CD4-positive, alpha-beta memory T cell (primary cell): ENCODE data around the gene OSGIN1. TPM values are rescaled to one million over a fixed set of nuclear protein-coding genes. Genes with fewer than 3 reads are reported as not detected.
A peak's percentile ranks its signal among the peaks of the same experiment; 100 is the strongest.

ENCODE experiments used
- CTCF ChIA-PET: fragments of 350-600 bp; sonication (Branson Sonifier 250); formaldehyde crosslinking; loops from one replicate; lab custom pipeline; 2021; ENCODE audit warnings: inconsistent platforms; ENCODE audit not compliant: partially characterized antibody; lab: Charles Lee
- POLR2A ChIA-PET: fragments of 350-600 bp; sonication (Branson Sonifier 250); formaldehyde crosslinking; loops from one replicate; lab custom pipeline; 2021; ENCODE audit not compliant: partially characterized antibody; lab: Charles Lee
- DNase-seq, 5 donors: peaks; one replicate each; pipeline versions ENCODE4 v3.0.0 to v3.0.0-alpha.2; 2020 to 2022; ENCODE audit warnings: mixed read lengths in 1 of 5
- H3K27ac ChIP-seq: one replicate; pipeline ENCODE4 v1.7.0; 2013; ENCODE audit warnings: low read depth, low read length
- H3K27me3 ChIP-seq: 2 replicates; pipeline ENCODE4 v1.7.0; 2013; ENCODE audit warnings: mild to moderate bottlenecking, low read length, moderate library complexity; ENCODE audit not compliant: insufficient read depth
- H3K36me3 ChIP-seq: 2 replicates; pipeline ENCODE4 v1.7.0; 2013; ENCODE audit warnings: mild to moderate bottlenecking, low read length, moderate library complexity; ENCODE audit not compliant: insufficient read depth
- H3K4me1 ChIP-seq: 2 replicates; pipeline ENCODE4 v1.7.0; 2013; ENCODE audit warnings: mild to moderate bottlenecking, low read length, moderate library complexity; ENCODE audit not compliant: insufficient read depth
- H3K4me3 ChIP-seq, 2 donors: one replicate each; pipeline ENCODE4 v1.7.0; 2013; ENCODE audit warnings: low read length in 2 of 2, mild to moderate bottlenecking in 1 of 2
- H3K9me3 ChIP-seq, 2 donors: one replicate each; pipeline ENCODE4 v1.7.0; 2013; ENCODE audit warnings: low read length in 2 of 2, control low read depth in 1 of 2; ENCODE audit not compliant: control insufficient read depth in 1 of 2
- H3K27ac Mint-ChIP-seq, 7 donors: one replicate each; pipeline ENCODE4 v1.8.0; 2020 to 2021; ENCODE audit warnings: mixed read lengths in 7 of 7, mild to moderate bottlenecking in 6 of 7, inconsistent platforms in 3 of 7, moderate library complexity in 3 of 7
- H3K27me3 Mint-ChIP-seq, 2 donors: one replicate each; pipeline ENCODE4 v1.8.0; 2020 to 2021; ENCODE audit warnings: mixed read lengths in 2 of 2
- H3K36me3 Mint-ChIP-seq, 2 donors: one replicate each; pipeline ENCODE4 v1.8.0; 2020 to 2021; ENCODE audit warnings: mixed read lengths in 2 of 2, inconsistent platforms in 1 of 2, mild to moderate bottlenecking in 1 of 2
- H3K4me1 Mint-ChIP-seq, 4 donors: one replicate each; pipeline ENCODE4 v1.8.0; 2020 to 2021; ENCODE audit warnings: mixed read lengths in 4 of 4, mild to moderate bottlenecking in 1 of 4
- H3K4me3 Mint-ChIP-seq, 8 donors: one replicate each; pipeline ENCODE4 v1.8.0; 2020 to 2021; ENCODE audit warnings: mixed read lengths in 8 of 8, mild to moderate bottlenecking in 7 of 8, moderate library complexity in 6 of 8, inconsistent platforms in 3 of 8
- H3K9me3 Mint-ChIP-seq, 8 donors: one replicate each; pipeline ENCODE4 v1.8.0; 2020 to 2021; ENCODE audit warnings: mixed read lengths in 8 of 8, mild to moderate bottlenecking in 5 of 8, inconsistent platforms in 3 of 8, moderate library complexity in 1 of 8
- intact Hi-C: fragments of 100-400 bp; cut with micrococcal nuclease; formaldehyde crosslinking; loops from one replicate; pipeline ENCODE4 v1.15.1; 2023
- polyA plus RNA-seq, 2 donors: library from polyadenylated mRNA; unstranded; fragments of 300-500 nt; fragmentation: Illumina TruSeq; gene quantifications; one replicate each; pipeline ENCODE4 v1.2.3, GENCODE V29; 2021
- total RNA-seq, 2 experiments: library from RNA; stranded (reverse); gene quantifications; one replicate each; pipeline ENCODE4 v1.2.3, GENCODE V29; 2021

OSGIN1 gene
- total and polyA plus RNA-seq, 4 experiments from 2014 or later, result 0.28 to 1.2 (median 1.1) TPM; not detected in 1

GRCh38 chr16:83926726-83927397 is 26.2 kb upstream of the OSGIN1 start:
- intact Hi-C loops, result loop anchor here (1.0 kb wide), 1 partner anchor 101 kb away; no protein-coding TSS in a partner anchor
- peak overlapping the region in 1 of 7 donors; percentile 76 for H3K27ac Mint-ChIP-seq

GRCh38 chr16:83928341-83929055 is 24.5 kb upstream of the OSGIN1 start:
- H3K9me3 Mint-ChIP-seq, result no peaks in the 10 kb centered on the region
- peaks cover 0 to 4% of the 10 kb centered on the region in 2 donors for H3K36me3 Mint-ChIP-seq
- DNase-seq, result no peak
- no peaks in the 10 kb centered on the region for H3K27me3 ChIP-seq
- CTCF ChIA-PET, result interaction anchor here (1.9 to 6.0 kb wide), 4 partner anchors 8 to 259 kb away, joined by 5 to 38 read pairs (median 14); partner anchors contain the start of gene TAF1C
- no peak overlapping the region for H3K4me3 Mint-ChIP-seq
- H3K4me1 Mint-ChIP-seq, result peaks cover 2 to 4% (median 4%) of the 10 kb centered on the region in 4 donors
- POLR2A ChIA-PET, result no interaction called here
- H3K27ac ChIP-seq, result no peak overlapping the region
- intact Hi-C loops, result no loop called here
- no peak overlapping the region for H3K27ac Mint-ChIP-seq
- H3K4me3 ChIP-seq, result no peak overlapping the region
- no peaks in the 10 kb centered on the region for H3K9me3 ChIP-seq
- H3K4me1 ChIP-seq, result no peaks in the 10 kb centered on the region
- no peaks in the 10 kb centered on the region for H3K36me3 ChIP-seq
- H3K27me3 Mint-ChIP-seq, result no peaks in the 10 kb centered on the region

More at GRCh38 chr16:83926726-83927397, 26.2 kb upstream of the OSGIN1 start:
- no peaks in the 10 kb centered on the region for H3K27me3 Mint-ChIP-seq
- Histone ChIP-seq H3K27me3 (no peaks in the 10 kb centered on the region), H3K9me3 (no peaks in the 10 kb centered on the region), H3K36me3 (no peaks in the 10 kb centered on the region), H3K4me1 (no peaks in the 10 kb centered on the region), H3K27ac (no peak overlapping the region), H3K4me3 (no peak overlapping the region)
- peaks cover 2 to 4% (median 4%) of the 10 kb centered on the region in 4 donors for H3K4me1 Mint-ChIP-seq
- peak in 4 of 5 donors; percentile 27 to 41 (median 34) for DNase-seq
- POLR2A ChIA-PET, result no interaction called here
- H3K9me3 Mint-ChIP-seq, result no peaks in the 10 kb centered on the region
- H3K4me3 Mint-ChIP-seq, result no peak overlapping the region
- peaks cover 0 to 6% of the 10 kb centered on the region in 2 donors for H3K36me3 Mint-ChIP-seq
- CTCF ChIA-PET, result interaction anchor here (0.8 to 6.0 kb wide), 12 partner anchors 9 to 260 kb away, joined by 3 to 38 read pairs (median 3); partner anchors contain the start of gene TAF1C

- DNase-seq, result no peak
These were observed 23.1 kb upstream of the OSGIN1 start for GRCh38 chr16:83929811-83930555.

GRCh38 chr16:83930730-83931500 is 22.1 kb upstream of the OSGIN1 start:
- intact Hi-C loops, result no loop called here
- no peaks in the 10 kb centered on the region for H3K9me3 ChIP-seq
- DNase-seq, result no peak
- H3K27ac ChIP-seq, result no peak overlapping the region
- no peaks in the 10 kb centered on the region for H3K27me3 ChIP-seq
- no peak overlapping the region for H3K4me3 ChIP-seq
- no peaks in the 10 kb centered on the region for H3K36me3 ChIP-seq
- H3K27me3 Mint-ChIP-seq, result no peaks in the 10 kb centered on the region
- no peaks in the 10 kb centered on the region for H3K4me1 ChIP-seq
- no peaks in the 10 kb centered on the region for H3K36me3 Mint-ChIP-seq
- ChIA-PET POLR2A (no interaction called here), CTCF (no interaction called here)
- H3K4me3 Mint-ChIP-seq, result no peak overlapping the region
- no peak overlapping the region for H3K27ac Mint-ChIP-seq
- peaks cover 2 to 7% (median 3%) of the 10 kb centered on the region in 4 donors for H3K4me1 Mint-ChIP-seq
- no peaks in the 10 kb centered on the region for H3K9me3 Mint-ChIP-seq

More at GRCh38 chr16:83929811-83930555, 23.1 kb upstream of the OSGIN1 start:
- intact Hi-C loops, result no loop called here
- H3K4me1 ChIP-seq, result no peaks in the 10 kb centered on the region
- POLR2A ChIA-PET, result no interaction called here
- H3K36me3 ChIP-seq, result no peaks in the 10 kb centered on the region
- H3K27ac ChIP-seq, result no peak overlapping the region
- no peaks in the 10 kb centered on the region for H3K9me3 ChIP-seq
- CTCF ChIA-PET, result interaction anchor here (1.2 to 6.0 kb wide), 2 partner anchors 17 to 30 kb away, joined by 3 to 38 read pairs; no protein-coding TSS in a partner anchor
- Mint-ChIP-seq H3K27me3 (no peaks in the 10 kb centered on the region), H3K4me1 (peaks cover 2 to 7% (median 4%) of the 10 kb centered on the region in 4 donors), H3K27ac (no peak overlapping the region), H3K36me3 (no peaks in the 10 kb centered on the region), H3K9me3 (no peaks in the 10 kb centered on the region), H3K4me3 (no peak overlapping the region)
- H3K4me3 ChIP-seq, result no peak overlapping the region
- no peaks in the 10 kb centered on the region for H3K27me3 ChIP-seq

GRCh38 chr16:83931556-83931955 is 21.5 kb upstream of the OSGIN1 start:
- Mint-ChIP-seq H3K4me1 (peaks cover under 1 to 5% (median 1%) of the 10 kb centered on the region in 4 donors), H3K9me3 (no peaks in the 10 kb centered on the region), H3K27me3 (no peaks in the 10 kb centered on the region), H3K4me3 (no peak overlapping the region), H3K36me3 (no peaks in the 10 kb centered on the region), H3K27ac (no peak overlapping the region)
- H3K27me3 ChIP-seq, result no peaks in the 10 kb centered on the region
- H3K4me3 ChIP-seq, result no peak overlapping the region
- ChIA-PET POLR2A (no interaction called here), CTCF (no interaction called here)
- no peaks in the 10 kb centered on the region for H3K36me3 ChIP-seq
- DNase-seq, result no peak
- intact Hi-C loops, result no loop called here
- H3K27ac ChIP-seq, result no peak overlapping the region
- no peaks in the 10 kb centered on the region for H3K4me1 ChIP-seq
- no peaks in the 10 kb centered on the region for H3K9me3 ChIP-seq

- Histone ChIP-seq H3K4me1 (no peaks in the 10 kb centered on the region), H3K4me3 (no peak overlapping the region), H3K27ac (no peak overlapping the region), H3K27me3 (no peaks in the 10 kb centered on the region), H3K9me3 (no peaks in the 10 kb centered on the region), H3K36me3 (no peaks in the 10 kb centered on the region)
- DNase-seq, result no peak
- H3K36me3 Mint-ChIP-seq, result peaks cover 0 to 2% of the 10 kb centered on the region in 2 donors
- H3K9me3 Mint-ChIP-seq, result peaks cover 0 to 2% (median 0%) of the 10 kb centered on the region in 8 donors
- no peak overlapping the region for H3K27ac Mint-ChIP-seq
- H3K4me3 Mint-ChIP-seq, result no peak overlapping the region
- ChIA-PET POLR2A (no interaction called here), CTCF (no interaction called here)
- intact Hi-C loops, result no loop called here
- peaks cover 0 to 3% (median 0%) of the 10 kb centered on the region in 4 donors for H3K4me1 Mint-ChIP-seq
- no peaks in the 10 kb centered on the region for H3K27me3 Mint-ChIP-seq
These were observed 20.7 kb upstream of the OSGIN1 start for GRCh38 chr16:83932304-83932703.
